OCI-LY1 (cell line): ENCODE results near the gene BABAM1.

Source experiments
- EZH2 ChIP-seq: fragments of 200-600 bp; sonication (generic), shearing (Covaris generic); IDR thresholded peaks from 2 replicates; pipeline ENCODE4 v1.8.0; 2017; ENCODE audit warnings: borderline replicate concordance, mixed run types, mild to moderate bottlenecking, antibody characterized with exemption, low read length, moderate library complexity, mixed read lengths
- TF ChIP-seq, protein P1 (sequence below): fragments of 200-600 bp; sonication (generic), shearing (Covaris generic); IDR thresholded peaks from 2 replicates; pipeline ENCODE4 v1.5.1; 2017; ENCODE audit warnings: mild to moderate bottlenecking, antibody characterized with exemption, low read length, moderate library complexity, mixed read lengths

DNA sequence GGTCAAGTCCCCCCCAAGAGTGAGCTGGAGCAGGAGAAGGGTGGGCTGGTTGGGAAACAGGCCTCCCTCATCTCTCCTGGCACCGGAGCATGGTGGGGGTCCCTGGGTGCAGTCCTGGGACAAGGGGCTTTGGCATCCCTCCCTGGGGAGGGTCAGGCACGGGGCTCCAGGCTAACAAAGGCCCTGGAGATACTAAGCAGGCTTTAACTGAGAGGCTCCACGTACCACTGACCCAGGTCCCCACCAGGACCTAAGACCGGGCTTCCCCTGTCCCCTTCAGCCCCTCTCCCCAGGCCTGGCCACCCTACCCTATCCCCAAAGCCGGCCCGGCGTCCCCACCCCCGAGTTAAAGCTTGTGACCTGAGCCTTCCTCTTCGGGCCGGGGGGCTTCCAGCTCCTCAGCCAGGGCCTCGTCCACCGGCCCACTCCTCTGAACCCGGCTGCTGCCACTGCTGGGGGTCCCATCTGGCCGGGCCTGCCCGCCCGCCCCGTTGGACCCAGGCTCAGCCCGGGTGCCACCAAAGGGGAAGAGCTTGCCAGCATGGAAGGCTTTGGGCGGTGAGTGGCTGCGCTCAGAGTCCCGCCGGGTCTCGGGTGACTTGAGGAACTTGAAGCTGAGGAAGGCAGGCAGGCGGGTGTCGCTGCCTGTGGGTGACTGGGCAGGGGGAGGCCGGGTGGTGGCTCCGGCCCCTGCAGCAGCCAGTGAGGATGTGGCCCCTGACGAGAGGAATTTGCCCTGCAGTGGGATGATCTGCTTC lies 57.3 kb downstream of the BABAM1 start:
- TF ChIP-seq, protein P1, sequence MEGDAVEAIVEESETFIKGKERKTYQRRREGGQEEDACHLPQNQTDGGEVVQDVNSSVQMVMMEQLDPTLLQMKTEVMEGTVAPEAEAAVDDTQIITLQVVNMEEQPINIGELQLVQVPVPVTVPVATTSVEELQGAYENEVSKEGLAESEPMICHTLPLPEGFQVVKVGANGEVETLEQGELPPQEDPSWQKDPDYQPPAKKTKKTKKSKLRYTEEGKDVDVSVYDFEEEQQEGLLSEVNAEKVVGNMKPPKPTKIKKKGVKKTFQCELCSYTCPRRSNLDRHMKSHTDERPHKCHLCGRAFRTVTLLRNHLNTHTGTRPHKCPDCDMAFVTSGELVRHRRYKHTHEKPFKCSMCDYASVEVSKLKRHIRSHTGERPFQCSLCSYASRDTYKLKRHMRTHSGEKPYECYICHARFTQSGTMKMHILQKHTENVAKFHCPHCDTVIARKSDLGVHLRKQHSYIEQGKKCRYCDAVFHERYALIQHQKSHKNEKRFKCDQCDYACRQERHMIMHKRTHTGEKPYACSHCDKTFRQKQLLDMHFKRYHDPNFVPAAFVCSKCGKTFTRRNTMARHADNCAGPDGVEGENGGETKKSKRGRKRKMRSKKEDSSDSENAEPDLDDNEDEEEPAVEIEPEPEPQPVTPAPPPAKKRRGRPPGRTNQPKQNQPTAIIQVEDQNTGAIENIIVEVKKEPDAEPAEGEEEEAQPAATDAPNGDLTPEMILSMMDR, result no peak
- no peak for TF ChIP-seq EZH2
